HG02973 (cell line): ENCODE measurements around the gene GP2.

Experiments used
- ATAC-seq: cut with Tn5 transposase; IDR thresholded peaks from one replicate; pipeline ENCODE4 v1.9.1; 2021; ENCODE audit warnings: moderate library complexity; ENCODE audit not compliant: unreplicated experiment

Gene GP2

GRCh38 chr16:20327444-20328041 lies at the start of gene GP2:
TSS of gene GP2 (minus strand) at chr16:20327513. CDS start at chr16:20326431, 1,082 bp downstream.
- no peak for ATAC-seq

GRCh38 chr16:20372701-20373100 lies 45.4 kb upstream of the GP2 start:
- ATAC-seq: no peak

GRCh38 chr16:20369452-20370054 lies 42.2 kb upstream of the GP2 start:
- no peak for ATAC-seq

GRCh38 chr16:20364051-20364450 lies 36.7 kb upstream of the GP2 start:
- ATAC-seq: no peak

- ATAC-seq: no peak
These were observed 35.9 kb upstream of the GP2 start for GRCh38 chr16:20363191-20363590.

- no peak for ATAC-seq
These were observed 32.7 kb upstream of the GP2 start for GRCh38 chr16:20359997-20360396.

- ATAC-seq: no peak
These were observed 27.9 kb upstream of the GP2 start for GRCh38 chr16:20355114-20355782.

GRCh38 chr16:20353379-20353778 lies 26.1 kb upstream of the GP2 start:
- no peak for ATAC-seq

GRCh38 chr16:20352615-20353014 lies 25.3 kb upstream of the GP2 start, which contains the start of gene UMOD:
TSS of gene UMOD (minus strand) at chr16:20352715. CDS start at chr16:20350737, 1,978 bp downstream.
- ATAC-seq: no peak

- no peak for ATAC-seq
These were observed 22.3 kb upstream of the GP2 start for GRCh38 chr16:20349615-20350014.

- ATAC-seq: no peak
These were observed 21.3 kb upstream of the GP2 start for GRCh38 chr16:20348365-20349185.

GRCh38 chr16:20347666-20348364 lies 20.5 kb upstream of the GP2 start:
- ATAC-seq: no peak

GRCh38 chr16:20344611-20345010 lies 17.3 kb upstream of the GP2 start:
- no peak for ATAC-seq

- no peak for ATAC-seq
These were observed 12.4 kb upstream of the GP2 start for GRCh38 chr16:20339744-20340143.

GRCh38 chr16:20336955-20337354 lies 9.6 kb upstream of the GP2 start:
- ATAC-seq: no peak

- ATAC-seq: no peak
These were observed 7.1 kb upstream of the GP2 start for GRCh38 chr16:20334396-20334795.

GRCh38 chr16:20333120-20333519 lies 5.8 kb upstream of the GP2 start:
- ATAC-seq: no peak

- no peak for ATAC-seq
These were observed 5.1 kb upstream of the GP2 start for GRCh38 chr16:20332411-20332810.

- ATAC-seq: no peak
These were observed 4.3 kb upstream of the GP2 start for GRCh38 chr16:20331635-20332034.

- ATAC-seq: no peak
These were observed 2.3 kb upstream of the GP2 start for GRCh38 chr16:20329392-20330138.
